Mammary epithelial cell (primary cell): ENCODE data around the gene PPP1R7.

Experiments used
- CTCF ChIP-seq, 2 donors: IDR thresholded peaks in 1 of 2; conservative IDR thresholded peaks in 1 of 2; 2 replicates each; pipeline ENCODE4 v1.5.1; 2011 to 2012; ENCODE audit warnings: inconsistent platforms in 2 of 2, low read length in 2 of 2, mild to moderate bottlenecking in 2 of 2, control low read depth in 1 of 2, low read depth in 1 of 2; ENCODE audit not compliant: insufficient read depth in 1 of 2; ENCODE audit errors: extremely low read depth in 1 of 2
- EZH2 ChIP-seq: IDR thresholded peaks from 2 replicates; pipeline ENCODE4 v1.6.1; 2012; ENCODE audit warnings: low read length, inconsistent platforms, borderline replicate concordance

GRCh38 chr2:241125626-241126025 is 24.6 kb upstream of the PPP1R7 start:
- no peak for TF ChIP-seq CTCF (conservative IDR thresholded peaks at IDR 0.05 in 1 of 2, IDR thresholded peaks at IDR 0.05 in 1 of 2; ENCODE audit: extremely low read depth in 1 of 2, insufficient read depth in 1 of 2, low read depth in 1 of 2, low read length in 2 of 2)
- TF ChIP-seq EZH2, result no peak
